ENCODE results near the gene ARHGAP18.

ARHGAP18 gene

GRCh38 chr6:129671442-129672340 lies 38.3 kb downstream of the ARHGAP18 start:
- DNase-seq (ENCODE audit: low read depth in 3 of 3, low spot score in 1 of 3) = peak in 1 of 3 donors; percentile 37

GRCh38 chr6:129670634-129671033 lies 39.3 kb downstream of the ARHGAP18 start:
- DNase-seq (ENCODE audit: low read depth in 3 of 3, low spot score in 1 of 3) = no peak

- DNase-seq (ENCODE audit: low read depth in 3 of 3, low spot score in 1 of 3) = no peak
These were observed 42.4 kb downstream of the ARHGAP18 start for GRCh38 chr6:129667621-129668020.

GRCh38 chr6:129667034-129667433 lies 42.9 kb downstream of the ARHGAP18 start:
- no peak for DNase-seq (ENCODE audit: low read depth in 3 of 3, low spot score in 1 of 3)

GRCh38 chr6:129665555-129665954 lies 44.4 kb downstream of the ARHGAP18 start:
- no peak for DNase-seq (ENCODE audit: low read depth in 3 of 3, low spot score in 1 of 3)

GRCh38 chr6:129663531-129663930 lies 46.4 kb downstream of the ARHGAP18 start:
- DNase-seq (ENCODE audit: low read depth in 3 of 3, low spot score in 1 of 3) = no peak

GRCh38 chr6:129662980-129663431 lies 47.0 kb downstream of the ARHGAP18 start:
- DNase-seq (ENCODE audit: low read depth in 3 of 3, low spot score in 1 of 3) = no peak

- no peak for DNase-seq (ENCODE audit: low read depth in 3 of 3, low spot score in 1 of 3)
These were observed 47.6 kb downstream of the ARHGAP18 start for GRCh38 chr6:129662406-129662766.

- DNase-seq (ENCODE audit: low read depth in 3 of 3, low spot score in 1 of 3) = no peak
These were observed 48.2 kb downstream of the ARHGAP18 start for GRCh38 chr6:129661536-129662405.

- DNase-seq (ENCODE audit: low read depth in 3 of 3, low spot score in 1 of 3) = no peak
These were observed 49.7 kb downstream of the ARHGAP18 start for GRCh38 chr6:129660346-129660676.

- no peak for DNase-seq (ENCODE audit: low read depth in 3 of 3, low spot score in 1 of 3)
These were observed 50.2 kb downstream of the ARHGAP18 start for GRCh38 chr6:129659590-129660345.

GRCh38 chr6:129659167-129659566 lies 50.8 kb downstream of the ARHGAP18 start:
- no peak for DNase-seq (ENCODE audit: low read depth in 3 of 3, low spot score in 1 of 3)

GRCh38 chr6:129657483-129657882 lies 52.5 kb downstream of the ARHGAP18 start:
- no peak for DNase-seq (ENCODE audit: low read depth in 3 of 3, low spot score in 1 of 3)

- DNase-seq (ENCODE audit: low read depth in 3 of 3, low spot score in 1 of 3) = no peak
These were observed 54.6 kb downstream of the ARHGAP18 start for GRCh38 chr6:129655334-129655733.

GRCh38 chr6:129653746-129654145 lies 56.2 kb downstream of the ARHGAP18 start:
- DNase-seq (ENCODE audit: low read depth in 3 of 3, low spot score in 1 of 3) = no peak

- no peak for DNase-seq (ENCODE audit: low read depth in 3 of 3, low spot score in 1 of 3)
These were observed 56.7 kb downstream of the ARHGAP18 start for GRCh38 chr6:129653229-129653628.

GRCh38 chr6:129651291-129651691 lies 58.7 kb downstream of the ARHGAP18 start:
- DNase-seq (ENCODE audit: low read depth in 3 of 3, low spot score in 1 of 3) = no peak

GRCh38 chr6:129648819-129649491 lies 61.0 kb downstream of the ARHGAP18 start:
- no peak for DNase-seq (ENCODE audit: low read depth in 3 of 3, low spot score in 1 of 3)

GRCh38 chr6:129647044-129647443 lies 62.9 kb downstream of the ARHGAP18 start:
- no peak for DNase-seq (ENCODE audit: low read depth in 3 of 3, low spot score in 1 of 3)

- DNase-seq (ENCODE audit: low read depth in 3 of 3, low spot score in 1 of 3) = no peak
These were observed 63.3 kb downstream of the ARHGAP18 start for GRCh38 chr6:129646642-129647041.

Measured in stimulated activated CD4-positive, alpha-beta T cell treated with anti-CD3 and anti-CD28 coated beads, TNF-alpha, amount 100 ng/mL, for 1 hour (primary cell).